ENCODE results near the gene ART1.

- no peak for TF ChIP-seq POLR2A (IDR thresholded peaks at IDR 0.05; ENCODE audit: low read depth, low read length)
- no peak for TF ChIP-seq POLR2AphosphoS5 (IDR thresholded peaks at IDR 0.05; ENCODE audit: low read depth, low read length)
Measured at GRCh38 chr11:3645552-3645951, 624 bp downstream of the ART1 start.

Measured in GM12892 (cell line).